HepG2 (cell line): ENCODE measurements around the gene C19orf18. TPM values are rescaled to one million over a fixed set of nuclear protein-coding genes. Genes with fewer than 3 reads are reported as not detected.

Source experiments
- ATAC-seq: fragments of 200-7000 bp; cut with Tn5 transposase; 3 replicates; pipeline ENCODE4 v1.9.1; 2020; ENCODE audit warnings: mild to moderate bottlenecking, moderate library complexity
- BruUV-seq: library from RNA; stranded (reverse); fragments of 400-500 nt; replicated peaks from 2 replicates; lab custom pipeline; 2021; lab: Mats Ljungman, UMichigan
- CTCF ChIA-PET: fragments of 300-600 bp; formaldehyde crosslinking; extraction: SDS; loops from one replicate; lab custom pipeline; 2021; ENCODE audit warnings: low total read pairs, inconsistent platforms, low intra/inter-chr PET ratio; lab: Yijun Ruan, JAX
- POLR2A ChIA-PET: fragments of 350-600 bp; sonication (Branson Sonifier 250); formaldehyde crosslinking; loops from one replicate; lab custom pipeline; 2020; ENCODE audit warnings: antibody characterized with exemption, inconsistent platforms; lab: Yijun Ruan, JAX
- DNase-seq: peaks from one replicate; pipeline ENCODE4 v3.0.0-alpha.2; 2015; ENCODE audit warnings: low spot score
- FAIRE-seq: peaks from 3 replicates; lab custom pipeline; 2011; peaks lifted over from hg19 to GRCh38; lab: Jason Lieb, UNC
- H2AFZ ChIP-seq: one replicate; pipeline ENCODE4 v1.6.1; 2011; ENCODE audit warnings: low read length, inconsistent platforms
- H3K27ac ChIP-seq: fragments of 300-600 bp; 3 replicates; pipeline ENCODE4 v1.8.0; 2011; ENCODE audit warnings: mixed run types, mild to moderate bottlenecking, mixed read lengths, low read length, inconsistent platforms; ENCODE audit not compliant: insufficient read depth; ENCODE audit errors: extremely low read length
- H3K27me3 ChIP-seq, 2 experiments: fragments of 200-600 bp in 1 of 2; 2 replicates in 1 of 2; 3 replicates in 1 of 2; pipeline versions ENCODE4 v1.6.0 to v1.8.0; 2011; ENCODE audit warnings: low read length in 2 of 2, mild to moderate bottlenecking in 2 of 2, moderate library complexity in 2 of 2, inconsistent platforms in 1 of 2; ENCODE audit not compliant: insufficient read depth in 2 of 2, control insufficient read depth in 1 of 2
- H3K36me3 ChIP-seq, 2 experiments: fragments of 200-600 bp in 1 of 2; replicated peaks in 1 of 2; 2 replicates in 1 of 2; 3 replicates in 1 of 2; pipeline versions ENCODE4 v1.5.1 to v1.8.0; 2011; ENCODE audit warnings: low read length in 2 of 2, inconsistent platforms in 1 of 2; ENCODE audit not compliant: insufficient read depth in 2 of 2, control insufficient read depth in 1 of 2
- H3K4me1 ChIP-seq: 2 replicates; pipeline ENCODE4 v1.5.1; 2012; ENCODE audit warnings: low read length, inconsistent platforms; ENCODE audit not compliant: insufficient read depth
- H3K4me2 ChIP-seq: 2 replicates; pipeline ENCODE4 v1.6.0; 2011; ENCODE audit warnings: low read depth, low read length, inconsistent platforms
- H3K4me3 ChIP-seq, 3 experiments: fragments of 200-600 bp in 1 of 3; sonication (generic), shearing (Covaris generic) in 1 of 3; replicated peaks in 1 of 3; 2 replicates each; pipeline ENCODE4 v1.5.1; 2011 to 2016; ENCODE audit warnings: low read length in 3 of 3, inconsistent platforms in 2 of 3, low read depth in 2 of 3, mild to moderate bottlenecking in 2 of 3, control low read depth in 1 of 3, mixed read lengths in 1 of 3; ENCODE audit not compliant: insufficient read depth in 1 of 3
- H3K79me2 ChIP-seq: one replicate; pipeline ENCODE4 v1.6.1; 2011; ENCODE audit warnings: low read length, inconsistent platforms; ENCODE audit not compliant: insufficient read depth
- H3K9ac ChIP-seq: 2 replicates; pipeline ENCODE4 v1.6.0; 2011; ENCODE audit warnings: mild to moderate bottlenecking, low read depth, low read length, inconsistent platforms; ENCODE audit not compliant: insufficient read depth
- H3K9me3 ChIP-seq: 2 replicates; pipeline ENCODE4 v1.5.1; 2012; ENCODE audit warnings: mild to moderate bottlenecking, low read length
- H4K20me1 ChIP-seq: 2 replicates; pipeline ENCODE4 v1.6.0; 2011; ENCODE audit warnings: inconsistent platforms, mild to moderate bottlenecking, low read length, moderate library complexity; ENCODE audit not compliant: insufficient read depth
- AGO2 ChIP-seq: fragments of 200-400 bp; formaldehyde crosslinking; optimal IDR thresholded peaks from 2 replicates; pipeline ENCODE3; 2017; ENCODE audit warnings: mild to moderate bottlenecking, low read depth, low read length, moderate library complexity
- MAFG ChIP-seq: sonication (generic); formaldehyde crosslinking; IDR thresholded peaks from 2 replicates; pipeline ENCODE4 v1.5.1; 2020; ENCODE audit warnings: mild to moderate bottlenecking, missing genetic modification reagents
- MBD4 ChIP-seq: IDR thresholded peaks from 2 replicates; pipeline ENCODE4 v1.6.1; 2012; ENCODE audit warnings: low read length, inconsistent platforms, borderline replicate concordance
- MTF1 ChIP-seq: sonication (generic); formaldehyde crosslinking; IDR thresholded peaks from 2 replicates; pipeline ENCODE4 v1.5.0; 2020; ENCODE audit warnings: missing genetic modification reagents
- NR0B2 ChIP-seq: sonication (generic); formaldehyde crosslinking; IDR thresholded peaks from 2 replicates; pipeline ENCODE4 v1.4.0; 2020; ENCODE audit warnings: mild to moderate bottlenecking, missing genetic modification reagents
- RELA ChIP-seq: sonication (generic); formaldehyde crosslinking; IDR thresholded peaks from 2 replicates; pipeline ENCODE4 v1.4.0; 2020; ENCODE audit warnings: missing genetic modification reagents
- SMC3 ChIP-seq: IDR thresholded peaks from 2 replicates; pipeline ENCODE4 v1.6.1; 2011; ENCODE audit warnings: low read length, improper control_type of control experiment
- ZNF382 ChIP-seq: sonication (generic); formaldehyde crosslinking; IDR thresholded peaks from 2 replicates; pipeline ENCODE4 v1.5.0; 2020; ENCODE audit warnings: missing genetic modification reagents, mild to moderate bottlenecking, borderline replicate concordance
- ZNF770 ChIP-seq: sonication (generic); formaldehyde crosslinking; IDR thresholded peaks from 2 replicates; pipeline ENCODE4 v1.5.0; 2020; ENCODE audit warnings: mild to moderate bottlenecking, missing genetic modification reagents
- WGBS: methylation state at CpG from one replicate; pipeline ENCODE4 v1.1.6; 2017; ENCODE audit warnings: low lambda C conversion rate; 5-methylcytosine and 5-hydroxymethylcytosine counted together
- in situ Hi-C: cut with HindIII; loops from 2 replicates; pipeline ENCODE4 v1.10.0; 2017; ENCODE audit warnings: low pct_unique_long_range_greater_than_20kb; ENCODE audit not compliant: extremely low pct_ligation_motif_present
- intact Hi-C: fragments of 100-400 bp; cut with micrococcal nuclease; formaldehyde crosslinking; loops from one replicate; pipeline ENCODE4 v1.10.0; 2022; ENCODE audit not compliant: unreplicated experiment
- polyA plus RNA-seq, 8 experiments: library from polyadenylated mRNA; depleted of rRNA in 3 of 8; stranded (reverse) in 7 of 8; unstranded in 1 of 8; fragments of >200 nt; fragmentation: Illumina TruSeq in 4 of 8; extraction: Trizol in 4 of 8; gene quantifications; 2 replicates each; pipeline versions ENCODE4 v1.2.1 to v1.2.3, GENCODE V29; 2011 to 2016; ENCODE audit warnings: low read depth in 4 of 8, missing spikeins in 1 of 8, mixed read lengths in 1 of 8; ENCODE audit not compliant: insufficient read depth in 1 of 8
- total RNA-seq, 5 experiments: library from RNA; depleted of rRNA; stranded (reverse); fragments of >200 nt; fragmentation: Illumina TruSeq; extraction: Trizol; gene quantifications; 2 replicates each; pipeline ENCODE4 v1.2.3, GENCODE V29; 2016; ENCODE audit warnings: low read depth in 1 of 5
- TF ChIP-seq, protein P1 (sequence below): IDR thresholded peaks from 2 replicates; pipeline ENCODE4 v1.6.1; 2016
- TF ChIP-seq, protein P2 (sequence below), 2 experiments: fragments of 450-650 bp in 1 of 2; sonication (generic) in 1 of 2; formaldehyde crosslinking; IDR thresholded peaks; 2 replicates each; pipeline versions ENCODE4 v1.5.0 to v1.8.0; 2020 to 2022; ENCODE audit warnings: mild to moderate bottlenecking in 1 of 2, missing genetic modification reagents in 1 of 2

C19orf18 gene
- total and polyA plus RNA-seq, 2 of the 13 experiments (the other 11 are each of a cell fraction or from before 2014, with no cell fraction given): 0.38 to 0.55 TPM

- DNase-seq: no peak
- in situ Hi-C loops: no loop called here
- FAIRE-seq: no peak
- Histone ChIP-seq H3K9ac (no peak overlapping the region), H3K9me3 (peaks cover 80% of the 10 kb centered on the region), H3K4me3 (no peak overlapping the region), H3K4me1 (0 out of 2 replicates have a peak, but pooled peaks cover 5% of the 10 kb centered on the region), H2AFZ (no peak overlapping the region), H3K4me2 (no peak overlapping the region), H3K36me3 (peaks cover 0 to 8% of the 10 kb centered on the region in 2 experiments; a peak in 1 of 5 replicates), H3K79me2 (no peaks in the 10 kb centered on the region), H3K27me3 (no peaks in the 10 kb centered on the region; a peak in 1 of 5 replicates), H4K20me1 (no peaks in the 10 kb centered on the region), H3K27ac (no peak overlapping the region)
- CTCF ChIA-PET: no interaction called here
- BruUV-seq: no TSS peak
- TF ChIP-seq, protein P1, sequence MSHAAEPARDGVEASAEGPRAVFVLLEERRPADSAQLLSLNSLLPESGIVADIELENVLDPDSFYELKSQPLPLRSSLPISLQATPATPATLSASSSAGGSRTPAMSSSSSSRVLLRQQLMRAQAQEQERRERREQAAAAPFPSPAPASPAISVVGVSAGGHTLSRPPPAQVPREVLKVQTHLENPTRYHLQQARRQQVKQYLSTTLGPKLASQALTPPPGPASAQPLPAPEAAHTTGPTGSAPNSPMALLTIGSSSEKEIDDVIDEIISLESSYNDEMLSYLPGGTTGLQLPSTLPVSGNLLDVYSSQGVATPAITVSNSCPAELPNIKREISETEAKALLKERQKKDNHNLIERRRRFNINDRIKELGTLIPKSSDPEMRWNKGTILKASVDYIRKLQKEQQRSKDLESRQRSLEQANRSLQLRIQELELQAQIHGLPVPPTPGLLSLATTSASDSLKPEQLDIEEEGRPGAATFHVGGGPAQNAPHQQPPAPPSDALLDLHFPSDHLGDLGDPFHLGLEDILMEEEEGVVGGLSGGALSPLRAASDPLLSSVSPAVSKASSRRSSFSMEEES (CRISPR knock-in tag): no peak
- TF ChIP-seq AGO2 (peak; percentile 73), SMC3 (no peak)
- intact Hi-C loops: no loop called here
- ATAC-seq: no peak
- 96% methylated on average over 27 of the region's 41 CpGs for WGBS
- POLR2A ChIA-PET: no interaction called here
These were observed 35.5 kb upstream of the C19orf18 start for GRCh38 chr19:58009666-58010301.

GRCh38 chr19:58009301-58009665 lies 34.9 kb upstream of the C19orf18 start:
- intact Hi-C loops (no loop called here), in situ Hi-C loops (no loop called here)
- no TSS peak for BruUV-seq
- H2AFZ ChIP-seq: no peak overlapping the region
- WGBS: 100% methylated on average over 3 of the region's 21 CpGs
- no peak overlapping the region for H3K4me2 ChIP-seq
- FAIRE-seq (no peak), DNase-seq (no peak), ATAC-seq (no peak)
- no peaks in the 10 kb centered on the region; a peak in 1 of 5 replicates for H3K27me3 ChIP-seq
- H3K4me1 ChIP-seq: peaks cover 2% of the 10 kb centered on the region; the same call in 1 of the 2 replicates
- H3K79me2 ChIP-seq: no peaks in the 10 kb centered on the region
- H3K9me3 ChIP-seq: peaks cover 85% of the 10 kb centered on the region
- CTCF ChIA-PET: no interaction called here
- no peaks in the 10 kb centered on the region for H4K20me1 ChIP-seq
- POLR2A ChIA-PET: no interaction called here
- H3K27ac ChIP-seq: no peak overlapping the region
- H3K36me3 ChIP-seq: peaks cover 0 to 12% of the 10 kb centered on the region in 2 experiments; a peak in 2 of 5 replicates
- H3K9ac ChIP-seq: no peak overlapping the region
- H3K4me3 ChIP-seq: no peak overlapping the region
- TF ChIP-seq ZNF382 (no peak), MTF1 (CRISPR knock-in tag) (no peak), RELA (no peak), ZNF770 (CRISPR knock-in tag) (no peak), MBD4 (no peak), NR0B2 (CRISPR knock-in tag) (no peak), MAFG (CRISPR knock-in tag) (no peak)
- TF ChIP-seq, protein P2, sequence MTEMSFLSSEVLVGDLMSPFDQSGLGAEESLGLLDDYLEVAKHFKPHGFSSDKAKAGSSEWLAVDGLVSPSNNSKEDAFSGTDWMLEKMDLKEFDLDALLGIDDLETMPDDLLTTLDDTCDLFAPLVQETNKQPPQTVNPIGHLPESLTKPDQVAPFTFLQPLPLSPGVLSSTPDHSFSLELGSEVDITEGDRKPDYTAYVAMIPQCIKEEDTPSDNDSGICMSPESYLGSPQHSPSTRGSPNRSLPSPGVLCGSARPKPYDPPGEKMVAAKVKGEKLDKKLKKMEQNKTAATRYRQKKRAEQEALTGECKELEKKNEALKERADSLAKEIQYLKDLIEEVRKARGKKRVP (CRISPR knock-in tag; IDR thresholded peaks at IDR 0.05): no peak
